ENCODE data around the gene DOK5.

DOK5 gene

DNA sequence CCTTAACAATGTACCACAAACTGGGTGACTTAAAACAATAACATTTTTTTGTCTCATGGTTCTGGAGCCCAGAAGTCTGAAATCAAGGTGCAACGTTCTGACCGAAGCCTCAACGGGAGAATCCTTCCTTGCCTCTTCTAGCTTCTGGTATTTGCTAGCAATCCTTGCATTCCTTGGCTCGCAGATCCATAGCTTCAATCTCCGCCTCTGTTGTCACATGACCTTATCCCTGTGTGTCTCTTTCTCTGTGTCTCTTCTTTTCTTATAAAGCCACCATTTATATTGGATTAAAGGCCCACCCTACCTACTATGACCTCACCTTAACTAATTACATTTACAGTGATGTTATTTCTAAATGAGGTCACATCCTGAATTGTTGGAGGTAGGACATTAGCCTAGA, 37.2 kb upstream of the DOK5 start:
- H3K27ac ChIP-seq: no peak overlapping the region
- TF ChIP-seq, protein P1, sequence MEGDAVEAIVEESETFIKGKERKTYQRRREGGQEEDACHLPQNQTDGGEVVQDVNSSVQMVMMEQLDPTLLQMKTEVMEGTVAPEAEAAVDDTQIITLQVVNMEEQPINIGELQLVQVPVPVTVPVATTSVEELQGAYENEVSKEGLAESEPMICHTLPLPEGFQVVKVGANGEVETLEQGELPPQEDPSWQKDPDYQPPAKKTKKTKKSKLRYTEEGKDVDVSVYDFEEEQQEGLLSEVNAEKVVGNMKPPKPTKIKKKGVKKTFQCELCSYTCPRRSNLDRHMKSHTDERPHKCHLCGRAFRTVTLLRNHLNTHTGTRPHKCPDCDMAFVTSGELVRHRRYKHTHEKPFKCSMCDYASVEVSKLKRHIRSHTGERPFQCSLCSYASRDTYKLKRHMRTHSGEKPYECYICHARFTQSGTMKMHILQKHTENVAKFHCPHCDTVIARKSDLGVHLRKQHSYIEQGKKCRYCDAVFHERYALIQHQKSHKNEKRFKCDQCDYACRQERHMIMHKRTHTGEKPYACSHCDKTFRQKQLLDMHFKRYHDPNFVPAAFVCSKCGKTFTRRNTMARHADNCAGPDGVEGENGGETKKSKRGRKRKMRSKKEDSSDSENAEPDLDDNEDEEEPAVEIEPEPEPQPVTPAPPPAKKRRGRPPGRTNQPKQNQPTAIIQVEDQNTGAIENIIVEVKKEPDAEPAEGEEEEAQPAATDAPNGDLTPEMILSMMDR (IDR thresholded peaks at IDR 0.05): no peak
- no peak for TF ChIP-seq ZFX (IDR thresholded peaks at IDR 0.05; ENCODE audit: borderline replicate concordance)

DNA sequence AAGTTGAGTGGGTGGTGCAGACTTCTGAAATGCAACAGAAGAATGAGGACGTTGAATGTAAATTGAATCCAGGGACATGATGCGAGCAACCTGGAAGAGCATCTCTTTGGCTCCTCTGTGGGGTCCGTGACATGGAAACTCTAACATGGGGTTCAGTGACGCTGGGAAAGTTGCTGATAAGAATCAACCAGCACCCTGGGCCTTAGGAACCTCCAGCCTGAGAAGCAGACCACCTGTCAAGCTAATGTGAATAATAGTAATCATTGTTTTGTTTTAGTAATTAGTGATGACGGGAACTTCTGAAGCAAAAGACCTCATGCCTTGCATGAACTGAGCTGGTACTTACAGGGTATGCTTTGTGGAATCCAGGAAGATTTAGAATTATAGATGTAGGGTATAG, 25.2 kb upstream of the DOK5 start:
- TF ChIP-seq, protein P1 (IDR thresholded peaks at IDR 0.05): no peak
- no peak for TF ChIP-seq ZFX (IDR thresholded peaks at IDR 0.05; ENCODE audit: borderline replicate concordance)

DNA sequence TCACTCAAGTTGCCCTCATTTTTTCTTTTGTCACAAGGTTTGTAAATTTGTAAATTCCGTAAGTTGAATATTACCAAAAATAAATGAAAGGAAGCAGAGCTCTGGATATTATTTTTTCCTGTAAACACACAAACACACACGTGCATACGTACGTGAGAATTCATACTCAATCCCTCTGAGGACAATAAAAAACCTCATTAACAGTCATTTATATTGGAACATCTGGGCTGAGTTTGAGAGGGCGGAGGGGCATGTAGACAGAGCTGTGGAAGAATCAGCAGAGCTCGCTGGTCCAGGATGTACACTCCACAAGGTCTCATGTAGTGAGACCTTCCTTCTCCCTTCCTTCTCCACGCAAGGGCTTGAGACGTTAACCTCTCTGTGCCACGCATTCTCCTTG, 24.2 kb upstream of the DOK5 start:
- no peak overlapping the region for H3K27ac ChIP-seq
- TF ChIP-seq, protein P1 (IDR thresholded peaks at IDR 0.05): no peak
- no peak for TF ChIP-seq ZFX (IDR thresholded peaks at IDR 0.05; ENCODE audit: borderline replicate concordance)

More for the DNA sequence above, 25.2 kb upstream of the DOK5 start:
- H3K27ac ChIP-seq: no peak overlapping the region

DNA sequence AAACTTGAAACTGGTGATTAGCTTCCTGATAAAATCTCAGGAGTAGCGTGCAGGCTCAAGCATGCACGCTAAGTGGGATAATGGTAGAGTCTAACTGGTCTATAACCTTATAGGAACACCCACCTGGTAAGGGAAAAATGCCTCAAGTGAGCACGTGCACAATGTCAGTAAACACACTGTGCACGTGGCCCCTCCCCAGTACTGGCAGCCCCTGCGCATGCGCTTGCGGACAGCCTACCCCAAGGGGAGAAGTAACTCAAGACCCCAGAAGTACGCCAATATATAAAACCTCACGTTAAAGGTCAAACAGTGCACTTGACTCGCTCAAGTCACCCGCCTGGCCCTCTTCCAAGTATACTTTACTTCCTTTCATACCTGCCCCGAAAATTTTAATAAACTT, 23.1 kb upstream of the DOK5 start:
- TF ChIP-seq, protein P1 (IDR thresholded peaks at IDR 0.05): no peak
- TF ChIP-seq ZFX (IDR thresholded peaks at IDR 0.05; ENCODE audit: borderline replicate concordance): no peak
- H3K27ac ChIP-seq: no peak overlapping the region

DNA sequence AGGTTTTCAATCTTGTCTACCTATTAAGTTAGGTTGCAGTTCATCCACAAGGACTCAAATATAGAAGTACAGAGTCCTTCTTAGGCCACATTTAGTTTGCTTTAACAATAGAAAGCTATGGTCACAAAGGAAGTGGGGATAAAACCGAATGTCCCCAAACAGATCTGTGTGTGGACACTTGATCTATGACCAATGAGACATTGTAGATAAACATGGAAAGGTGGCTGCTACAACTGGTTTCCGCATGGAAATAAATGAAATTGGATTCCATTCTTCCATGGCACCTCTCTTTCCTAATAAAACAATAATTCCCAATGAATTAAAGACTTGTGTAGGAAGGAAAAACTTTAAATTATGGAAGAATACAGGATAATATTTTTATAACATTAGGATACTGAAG, 20.4 kb upstream of the DOK5 start:
- H3K27ac ChIP-seq: no peak overlapping the region
- TF ChIP-seq, protein P1 (IDR thresholded peaks at IDR 0.05): no peak
- TF ChIP-seq ZFX (IDR thresholded peaks at IDR 0.05; ENCODE audit: borderline replicate concordance): no peak

DNA sequence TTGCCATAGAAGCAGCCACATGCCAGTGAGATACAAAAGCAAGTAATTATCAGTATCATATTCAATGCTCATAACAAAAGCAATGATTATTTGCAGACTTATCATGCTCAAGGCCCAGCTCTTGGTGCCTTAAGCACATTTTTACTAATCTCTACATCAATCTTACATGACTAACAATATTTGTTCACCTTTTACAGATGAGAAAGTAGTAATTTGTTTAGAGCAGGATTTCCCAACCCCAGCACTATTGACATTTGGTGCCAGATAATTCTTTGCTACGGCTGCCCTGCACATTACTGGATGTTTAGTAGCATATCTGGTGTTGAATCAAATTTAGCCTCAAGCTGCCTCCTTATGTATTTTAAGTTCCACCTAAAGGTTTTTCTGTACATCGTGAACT, 19.0 kb upstream of the DOK5 start:
- TF ChIP-seq, protein P1 (IDR thresholded peaks at IDR 0.05): no peak
- no peak for TF ChIP-seq ZFX (IDR thresholded peaks at IDR 0.05; ENCODE audit: borderline replicate concordance)
- H3K27ac ChIP-seq: peak overlapping the region; percentile 23; the same call in 1 of the 2 replicates

DNA sequence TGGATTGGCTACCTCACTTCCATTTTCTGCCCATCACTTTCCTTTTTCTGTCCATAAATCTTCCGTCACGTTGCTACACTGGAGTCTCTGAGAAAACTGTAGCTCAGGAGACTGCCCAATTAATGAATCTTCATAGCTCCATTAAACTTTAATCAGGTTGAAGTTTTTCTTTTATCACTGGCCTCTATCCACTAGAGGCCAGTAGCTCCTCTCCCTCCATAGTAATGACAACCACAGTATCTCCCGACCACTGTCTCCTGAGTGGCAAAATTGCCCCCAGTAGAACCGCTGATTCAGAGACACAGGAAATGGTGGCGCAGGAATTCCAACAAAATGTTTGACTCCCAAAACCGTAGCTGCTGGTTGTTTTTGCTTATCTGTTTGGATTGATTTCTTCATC, 18.4 kb upstream of the DOK5 start:
- TF ChIP-seq, protein P1 (IDR thresholded peaks at IDR 0.05): peak; percentile 33
- TF ChIP-seq ZFX (IDR thresholded peaks at IDR 0.05; ENCODE audit: borderline replicate concordance): no peak

More for the DNA sequence above, 18.4 kb upstream of the DOK5 start:
- peak overlapping the region; percentile 23; the same call in 1 of the 2 replicates for H3K27ac ChIP-seq

Measured in 22Rv1 (cell line).